Measurements from ENCODE around the gene ZKSCAN1.
"Not testable (repeated sequence)": the region's sequence is repeated elsewhere in the genome, so short reads cannot be mapped to it uniquely, and the experiment has no call there.

- not testable (repeated sequence) for TF ChIP-seq EZH2 (IDR thresholded peaks at IDR 0.05); REST (IDR thresholded peaks at IDR 0.05; ENCODE audit: low read depth); POLR2A (IDR thresholded peaks at IDR 0.05; ENCODE audit: borderline replicate concordance, extremely low read depth, insufficient read depth, insufficient read length); EZH2phosphoT487 (IDR thresholded peaks at IDR 0.05; ENCODE audit: borderline replicate concordance); YY1 (IDR thresholded peaks at IDR 0.05; ENCODE audit: extremely low read depth, insufficient replicate concordance, low read depth, low read length); CTCF (IDR thresholded peaks at IDR 0.05 in 2 of 3, conservative IDR thresholded peaks at IDR 0.05 in 1 of 3; ENCODE audit: borderline replicate concordance in 1 of 3, insufficient read depth in 1 of 3, low read depth in 2 of 3, low read length in 2 of 3); MAX (IDR thresholded peaks at IDR 0.05); SP1 (IDR thresholded peaks at IDR 0.05; ENCODE audit: low read depth); JUND (IDR thresholded peaks at IDR 0.05); POLR2AphosphoS5 (IDR thresholded peaks at IDR 0.05; ENCODE audit: low read depth, low read length); ATF3 (IDR thresholded peaks at IDR 0.05); CEBPB (IDR thresholded peaks at IDR 0.05; ENCODE audit: low read depth)
Observed at GRCh38 chr7:99973817-99974216, 41.6 kb upstream of the ZKSCAN1 start.
